ENCODE measurements around the gene THADA.
"Not testable (repeated sequence)": the region's sequence is repeated elsewhere in the genome, so short reads cannot be mapped to it uniquely, and the experiment has no call there.

THADA gene

DNA sequence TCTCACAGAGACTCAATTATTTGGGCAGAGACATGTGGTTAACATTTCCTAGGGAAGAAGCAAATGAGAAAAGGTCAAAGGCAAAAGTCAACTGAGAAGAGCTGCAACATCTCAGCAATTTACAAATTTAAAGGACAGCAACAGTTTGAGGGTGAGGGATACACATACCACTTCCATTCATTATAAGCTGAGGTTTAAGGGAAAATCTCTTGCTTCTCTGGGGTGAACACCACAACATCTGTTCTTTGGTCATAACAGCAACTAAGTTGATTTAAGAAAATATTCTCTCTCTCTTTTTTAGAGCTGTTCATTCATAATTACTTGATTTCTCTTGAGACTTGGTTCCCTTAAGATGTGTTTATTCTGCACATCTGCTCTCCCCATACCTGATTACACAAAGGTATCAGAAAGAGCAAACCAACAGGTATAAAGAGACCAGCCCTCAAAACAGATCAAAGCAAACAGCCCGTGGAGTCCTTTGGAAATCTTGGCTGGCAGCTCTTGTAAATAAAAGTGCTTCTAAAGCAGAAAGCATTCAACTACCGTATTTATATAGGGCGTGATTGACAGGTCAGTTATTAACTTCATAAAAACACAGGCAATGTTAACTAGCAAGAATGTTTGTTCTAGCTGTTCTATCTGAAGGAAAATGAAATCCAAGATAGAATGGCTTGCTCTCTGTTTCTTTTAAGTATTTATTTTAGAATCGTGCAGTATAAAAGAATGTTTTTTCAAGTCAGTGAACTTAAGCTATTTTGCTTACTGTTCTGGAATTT is 132.8 kb downstream of the THADA start:
- DNase-seq = no peak

DNA sequence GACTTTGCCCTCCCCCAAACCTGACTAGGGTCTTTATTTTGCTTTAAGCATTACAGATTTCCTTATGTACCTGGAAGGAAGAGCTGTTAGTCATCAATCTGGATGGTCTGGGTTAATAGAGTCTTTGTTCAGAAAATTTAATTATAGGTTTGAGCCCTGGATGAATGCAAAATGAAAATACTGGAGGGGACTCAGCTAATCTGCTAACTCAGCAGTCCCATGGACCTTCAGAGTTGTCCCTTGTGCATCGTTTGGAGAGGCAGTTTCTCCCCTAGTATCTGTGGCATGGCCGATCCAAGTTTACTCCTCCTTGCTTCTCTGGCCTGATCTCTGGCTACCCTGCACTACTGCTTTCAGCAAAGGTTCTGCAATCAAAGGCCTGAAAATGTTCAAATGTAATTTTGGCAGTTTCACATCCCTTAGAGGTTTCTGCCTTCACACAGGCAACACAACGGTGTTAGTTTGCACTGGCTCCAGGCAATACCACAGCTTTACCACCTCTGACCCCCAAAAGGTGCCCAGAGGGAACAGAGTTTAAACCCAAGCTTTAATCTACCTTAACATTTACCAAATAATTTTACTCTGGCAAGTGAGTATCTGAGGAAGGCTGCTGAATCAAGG is 134.3 kb downstream of the THADA start:
- DNase-seq = no peak

DNA sequence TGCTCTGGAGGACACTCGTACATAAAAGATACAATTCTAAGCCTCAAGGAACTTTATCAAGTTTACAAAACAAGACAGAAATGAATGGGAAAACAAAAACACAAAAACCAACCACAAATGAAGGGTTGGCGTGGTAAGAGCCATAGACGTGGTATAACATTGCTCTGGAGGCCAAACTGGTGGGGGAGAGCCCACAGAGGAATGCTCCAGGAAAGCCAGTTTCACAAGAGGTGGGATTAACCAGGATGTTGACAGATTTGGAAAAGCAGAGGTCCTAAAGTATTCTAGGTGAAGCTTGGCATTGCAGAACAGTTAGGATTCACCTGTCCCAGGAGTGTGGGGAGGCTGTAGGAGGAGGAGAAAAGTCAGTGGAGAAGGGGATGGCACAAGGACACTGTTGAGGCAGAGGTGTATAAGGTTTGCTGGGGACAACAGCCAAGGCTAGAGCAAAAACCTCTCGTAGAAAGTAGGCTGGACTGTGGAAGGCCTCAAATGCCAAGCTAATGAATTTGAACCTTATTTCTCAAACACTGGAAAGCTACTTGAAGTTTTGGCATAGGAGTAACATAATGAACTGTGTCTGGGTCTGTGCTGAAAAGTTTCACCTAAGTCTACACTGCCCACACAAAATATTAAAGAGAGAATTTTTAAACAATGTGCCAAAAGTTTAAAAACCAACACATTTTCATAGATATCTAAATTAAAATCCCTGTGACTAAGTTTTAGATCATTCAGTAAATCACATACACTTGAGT is 135.1 kb downstream of the THADA start:
- no peak for DNase-seq

DNA sequence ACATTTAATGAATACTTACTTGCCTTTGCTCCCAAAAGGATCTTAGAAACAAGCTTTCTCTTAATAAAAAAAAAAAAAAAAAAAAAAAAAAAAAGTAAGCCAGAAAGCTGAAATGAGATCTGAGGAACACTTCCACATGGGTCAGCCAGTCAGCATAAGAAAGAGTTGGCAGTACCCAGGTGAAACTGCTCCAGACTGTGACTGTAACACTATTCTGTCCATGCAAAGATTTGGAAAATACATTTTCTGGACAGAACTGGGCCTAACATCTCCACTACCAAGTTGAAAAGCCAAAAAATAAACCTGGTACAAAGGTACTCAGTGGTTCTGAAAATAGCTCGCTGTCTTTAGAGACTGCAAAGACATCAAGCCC is 135.7 kb downstream of the THADA start:
- DNase-seq = no peak

DNA sequence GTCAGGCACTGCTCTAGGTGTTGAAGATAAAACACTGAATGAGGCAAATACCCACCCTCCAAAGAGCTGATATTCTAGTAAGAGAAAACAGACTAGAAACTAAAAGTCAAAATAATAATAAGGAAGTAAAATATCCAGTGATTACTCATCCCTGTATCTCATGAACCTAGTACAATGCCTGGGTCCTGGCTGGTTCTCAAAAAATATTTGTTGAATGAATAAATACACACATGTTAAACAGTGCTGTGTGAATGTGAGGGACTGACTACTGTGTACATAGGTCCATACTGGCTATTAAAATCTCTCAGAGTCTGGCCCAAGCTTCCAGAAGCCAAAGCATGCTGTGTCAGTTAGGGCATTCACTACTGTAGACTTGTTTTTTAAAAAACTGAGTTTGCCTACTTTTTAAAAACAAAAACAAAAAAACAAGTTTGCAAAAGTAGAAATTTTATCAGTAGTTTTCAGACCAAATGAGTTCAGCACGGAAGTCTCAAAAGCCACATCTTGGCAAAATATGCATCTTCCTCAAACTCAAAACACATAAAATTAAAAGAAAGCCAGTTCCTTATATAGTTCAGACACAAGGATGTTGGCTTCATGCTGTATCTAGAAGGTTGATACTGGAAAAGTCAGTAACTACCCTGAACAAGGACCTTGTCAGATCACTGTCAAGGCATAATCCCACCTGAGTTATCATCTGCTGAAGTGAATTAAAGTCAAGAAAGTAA is 136.2 kb downstream of the THADA start:
- no peak for DNase-seq

DNA sequence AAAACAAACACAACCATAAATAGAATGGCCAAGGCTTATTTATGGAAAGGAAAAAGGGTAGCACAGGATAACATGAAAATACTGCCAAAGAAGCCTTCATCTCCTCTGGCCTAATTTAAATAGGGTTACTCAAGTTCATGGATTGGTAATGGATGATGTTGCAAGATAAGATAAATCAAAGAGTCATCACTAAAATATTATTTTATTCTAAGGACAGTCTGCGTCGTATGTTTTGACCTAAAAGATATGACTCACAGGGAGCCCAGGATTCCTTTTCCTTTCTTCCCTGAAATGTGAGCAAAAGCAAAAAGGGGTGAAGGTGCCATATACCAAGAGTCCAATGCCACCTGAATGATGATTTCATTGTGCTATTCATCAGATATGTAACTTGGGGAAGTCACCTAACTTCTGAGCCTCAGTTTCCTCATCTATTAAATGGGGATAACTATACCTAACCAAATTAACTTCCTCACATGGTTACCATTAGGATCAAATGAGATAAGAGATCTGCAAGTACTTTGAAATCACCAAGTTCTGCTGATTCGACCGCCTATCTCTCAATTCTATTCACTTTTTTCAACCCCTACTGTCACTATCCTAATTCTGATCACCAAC is 137.7 kb downstream of the THADA start:
- no peak for DNase-seq

DNA sequence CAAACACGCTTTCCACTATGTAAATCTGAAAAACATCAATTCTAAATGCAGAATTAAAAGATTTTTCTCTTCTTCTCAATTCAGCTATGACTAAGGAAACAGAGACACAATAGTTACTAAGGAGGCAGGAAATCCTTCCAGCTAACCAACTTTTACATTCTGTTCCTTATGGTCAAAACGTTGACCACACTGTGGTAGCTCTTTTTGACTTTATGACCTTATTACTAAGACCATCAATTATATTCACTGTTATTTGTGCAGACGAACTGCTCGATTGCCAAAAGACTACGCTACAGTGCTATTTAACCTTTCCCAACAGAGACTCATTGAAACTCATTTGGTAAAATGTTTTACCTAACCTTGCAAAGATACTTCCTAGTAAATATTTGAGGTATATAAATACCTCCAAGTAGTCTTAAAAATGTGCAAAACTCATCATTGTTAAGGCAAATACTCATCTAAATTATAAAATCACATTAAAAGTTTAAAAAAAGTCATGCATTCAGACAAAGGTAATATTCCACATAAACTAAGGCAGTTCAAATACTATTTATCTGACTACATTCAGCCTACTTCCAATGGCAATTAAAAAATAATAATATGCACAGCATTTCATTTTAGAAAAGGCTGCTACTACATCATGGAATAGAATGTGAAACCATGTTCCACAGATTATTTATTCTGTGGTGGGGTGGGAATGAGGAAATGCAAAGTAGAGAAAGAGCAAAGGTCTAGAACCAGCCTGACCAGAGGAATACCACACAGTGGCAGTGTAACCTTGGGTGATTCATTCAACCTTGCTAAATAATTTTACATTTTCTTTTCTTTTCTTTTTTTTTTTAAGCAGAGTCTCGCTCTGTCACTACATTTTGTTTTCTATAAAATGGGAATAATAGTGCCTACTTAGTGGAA is 139.9 kb downstream of the THADA start:
- no peak for DNase-seq

DNA sequence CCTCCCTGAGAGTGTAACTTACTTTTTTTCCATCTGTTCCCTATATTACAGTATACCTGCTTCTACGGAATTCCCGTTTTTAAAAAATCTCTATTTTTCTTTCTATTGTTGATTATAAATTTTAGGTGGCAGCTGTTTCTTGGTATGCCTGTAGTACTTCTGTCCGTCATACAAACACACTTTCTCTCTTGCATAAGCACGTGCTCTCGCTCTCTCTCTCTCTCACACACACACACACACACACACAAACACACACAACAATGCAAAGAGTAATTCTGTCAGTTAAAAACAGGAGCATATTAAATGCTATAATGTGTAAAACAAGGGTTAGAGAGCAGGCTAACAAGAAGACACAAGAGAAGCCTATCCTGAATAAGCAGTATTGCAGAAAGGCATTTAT is 140.5 kb downstream of the THADA start:
- DNase-seq = no peak

DNA sequence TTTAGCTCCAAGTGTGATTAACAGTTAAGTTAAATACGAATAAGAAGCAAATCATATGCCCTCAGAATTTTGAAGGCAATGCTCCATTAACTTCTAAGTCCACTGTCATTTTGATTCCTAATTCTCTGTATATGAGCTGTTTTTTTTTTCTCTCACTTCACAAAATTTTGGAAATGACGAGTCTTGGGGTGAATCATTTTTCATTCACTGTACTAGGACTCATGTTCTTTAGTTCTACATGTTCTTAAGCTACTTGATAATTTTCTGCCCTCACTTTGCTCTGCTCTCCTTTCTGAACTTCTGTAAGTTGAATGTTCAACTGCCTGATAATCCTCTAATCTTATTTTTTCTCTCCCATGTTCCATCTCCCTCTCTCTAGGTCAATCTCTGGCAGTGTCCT is 141.0 kb downstream of the THADA start:
- DNase-seq = no peak

DNA sequence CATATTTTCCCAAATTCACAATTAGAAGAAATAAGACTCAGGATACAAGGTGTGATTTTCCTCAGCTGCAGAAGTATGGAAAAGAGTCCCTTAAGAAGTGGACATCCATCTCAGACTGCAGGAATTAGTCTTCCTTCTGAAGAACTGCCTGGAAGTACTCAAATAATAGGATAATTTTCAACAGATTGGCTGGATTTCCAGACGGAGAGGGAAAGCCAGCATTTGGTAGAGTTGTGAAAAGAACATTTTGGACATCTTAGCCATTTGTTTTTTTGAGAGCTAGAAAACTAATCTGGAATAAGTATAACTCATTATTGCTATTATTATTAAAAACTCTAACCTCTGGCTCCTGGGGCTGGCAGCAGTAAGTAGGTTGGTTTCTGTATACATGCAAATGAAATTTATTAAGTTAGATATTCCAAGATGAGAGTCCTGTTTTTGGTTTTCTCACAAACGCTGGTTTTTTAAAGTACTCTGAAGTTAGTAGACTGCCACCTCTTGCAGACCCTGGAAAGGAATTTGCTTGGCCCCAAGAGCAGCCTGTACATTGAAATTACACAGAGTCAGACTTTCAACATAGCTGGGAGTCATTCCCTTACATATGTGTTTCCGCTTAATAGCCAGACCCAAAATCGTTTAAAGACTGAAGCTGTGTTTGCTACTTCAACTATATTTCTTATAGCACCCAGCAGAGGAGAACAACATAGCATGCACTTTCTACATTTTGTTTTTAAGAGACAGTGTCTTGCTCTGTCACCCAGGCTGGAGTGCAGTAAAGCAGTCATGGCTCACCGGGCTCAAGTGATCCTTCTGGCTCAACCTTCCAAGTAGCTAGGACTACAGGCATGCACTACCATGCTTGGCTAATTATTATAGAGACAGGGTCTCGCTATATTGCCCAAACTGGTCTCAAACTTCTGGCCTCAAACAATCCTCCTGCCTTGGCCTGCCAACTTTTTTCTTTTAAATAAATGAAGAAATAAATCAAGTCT is 142.4 kb downstream of the THADA start:
- no peak for DNase-seq

DNA sequence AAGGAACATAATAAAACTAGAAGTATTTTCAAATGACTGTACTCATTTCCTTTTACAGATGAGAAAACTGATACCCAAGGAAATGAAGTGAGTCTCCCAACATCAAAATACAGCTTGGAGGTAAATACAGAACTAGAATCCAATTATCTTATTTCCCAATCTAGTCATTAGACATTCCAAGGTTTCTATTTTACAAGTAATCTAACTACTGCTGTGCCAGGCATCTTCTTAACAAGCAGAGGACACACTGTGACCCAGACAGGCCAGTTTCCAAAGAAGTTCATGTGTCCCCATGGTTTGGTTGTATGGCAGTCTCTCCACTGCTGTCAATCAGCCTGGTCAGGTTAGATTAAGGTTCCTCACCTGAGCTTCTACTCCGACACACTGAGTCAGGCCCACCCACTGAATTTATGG is 143.5 kb downstream of the THADA start:
- no peak for DNase-seq

DNA sequence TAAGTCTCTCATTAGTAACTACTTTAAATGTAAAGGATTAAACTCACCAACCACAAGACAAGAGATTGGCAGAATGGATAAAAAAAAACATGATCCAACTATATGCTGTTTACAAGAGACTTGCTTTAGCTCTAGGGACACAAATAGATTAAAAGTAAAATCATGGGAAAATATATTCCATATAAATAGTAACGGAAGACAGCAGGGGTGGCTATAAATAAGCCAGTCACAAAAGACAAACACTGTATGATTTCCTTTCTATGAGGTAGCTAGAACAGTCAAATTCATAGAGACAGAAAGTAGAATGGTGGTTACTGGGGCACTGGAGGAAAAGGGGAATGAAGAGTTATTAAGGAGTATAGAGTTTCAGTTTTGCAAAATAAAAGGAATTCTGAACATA is 145.2 kb downstream of the THADA start:
- DNase-seq = no peak

DNA sequence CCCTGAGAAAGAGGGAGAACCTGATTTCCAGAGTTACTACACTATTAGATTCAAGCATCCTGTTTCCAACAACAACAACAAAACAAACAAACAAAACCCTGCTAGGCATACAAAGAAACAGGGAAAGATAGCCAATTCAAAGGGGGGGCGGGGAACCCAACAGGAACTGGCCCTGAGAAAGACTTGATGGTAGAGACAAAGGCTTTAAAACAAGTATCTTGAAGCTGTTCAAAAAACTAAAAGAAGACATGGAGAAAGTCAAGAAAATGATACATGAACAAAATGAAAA is 147.1 kb downstream of the THADA start:
- no peak for DNase-seq

DNA sequence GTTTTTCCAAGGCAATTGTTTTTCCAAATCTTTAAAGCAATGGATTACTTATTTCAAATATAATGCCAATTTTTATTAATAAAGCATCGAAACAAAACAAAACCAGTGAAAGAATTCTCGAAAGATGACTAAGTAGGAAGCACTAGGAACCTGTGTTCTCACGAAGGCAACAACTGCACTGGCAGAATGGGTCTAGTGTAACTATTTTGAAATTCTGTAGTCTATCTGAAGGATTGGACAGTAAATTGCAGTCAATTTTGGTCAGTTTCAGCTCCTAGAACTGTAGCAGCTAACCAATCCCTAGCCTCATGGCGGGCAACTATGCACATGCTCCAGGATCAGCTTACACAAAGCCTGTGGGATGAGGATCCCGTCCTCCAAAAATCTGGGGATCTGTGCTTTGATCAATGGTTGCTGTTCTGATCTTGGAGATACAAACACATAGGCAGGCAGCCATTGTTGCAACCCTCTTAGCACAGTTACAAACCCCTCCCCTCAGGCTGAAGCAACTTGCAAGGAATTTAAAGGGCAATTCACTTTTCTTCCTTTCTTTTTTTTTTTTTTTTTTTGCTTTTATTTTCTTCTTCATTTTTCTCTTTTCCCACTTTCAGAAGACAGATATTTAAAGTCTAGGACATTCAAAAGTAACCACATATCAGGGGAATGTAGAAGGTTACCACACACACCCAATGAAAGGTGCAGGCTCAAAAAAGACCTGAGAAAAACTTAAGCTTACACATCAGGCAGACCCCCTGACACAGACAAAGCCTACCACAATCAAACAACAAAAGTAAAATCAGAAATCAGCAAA is 147.6 kb downstream of the THADA start:
- no peak for DNase-seq

DNA sequence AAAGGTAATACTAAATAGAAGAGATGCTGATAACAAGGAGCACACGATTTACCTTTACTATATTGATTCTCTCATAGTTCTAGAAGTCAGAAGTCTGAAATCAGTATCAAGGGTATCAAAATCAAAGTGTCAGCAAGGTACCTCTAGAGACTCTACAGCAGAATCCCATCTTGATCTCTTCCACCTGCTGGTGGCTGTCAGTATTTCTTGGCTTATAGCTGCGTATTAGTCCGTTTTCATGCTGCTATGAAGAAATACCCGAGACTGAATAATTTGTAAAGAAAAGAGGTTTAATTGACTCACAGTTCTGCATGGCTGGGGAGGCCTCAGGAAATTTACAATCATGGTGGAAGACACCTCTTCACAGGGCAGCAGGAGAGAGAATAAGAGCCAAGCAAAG is 149.1 kb downstream of the THADA start:
- not testable (repeated sequence) for DNase-seq

DNA sequence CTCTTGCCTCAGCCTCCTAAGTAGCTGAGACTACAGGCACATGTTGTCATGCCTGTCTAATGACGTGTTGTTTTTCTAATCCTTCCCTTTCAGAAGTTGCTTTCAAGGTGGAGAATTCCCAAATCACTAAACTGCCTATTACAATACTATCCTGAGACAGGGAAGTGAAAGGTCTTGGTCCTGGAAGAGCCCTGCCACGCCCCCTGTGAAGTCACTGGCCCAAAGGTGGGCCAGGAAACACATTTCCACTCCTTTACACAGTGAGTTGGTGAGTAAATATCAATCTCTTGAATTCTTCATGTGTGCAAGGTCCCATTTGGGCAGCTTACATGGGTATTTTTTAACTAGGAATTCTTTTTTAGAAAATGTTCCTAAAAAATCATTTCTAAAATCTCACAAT is 150.1 kb downstream of the THADA start:
- no peak for DNase-seq

DNA sequence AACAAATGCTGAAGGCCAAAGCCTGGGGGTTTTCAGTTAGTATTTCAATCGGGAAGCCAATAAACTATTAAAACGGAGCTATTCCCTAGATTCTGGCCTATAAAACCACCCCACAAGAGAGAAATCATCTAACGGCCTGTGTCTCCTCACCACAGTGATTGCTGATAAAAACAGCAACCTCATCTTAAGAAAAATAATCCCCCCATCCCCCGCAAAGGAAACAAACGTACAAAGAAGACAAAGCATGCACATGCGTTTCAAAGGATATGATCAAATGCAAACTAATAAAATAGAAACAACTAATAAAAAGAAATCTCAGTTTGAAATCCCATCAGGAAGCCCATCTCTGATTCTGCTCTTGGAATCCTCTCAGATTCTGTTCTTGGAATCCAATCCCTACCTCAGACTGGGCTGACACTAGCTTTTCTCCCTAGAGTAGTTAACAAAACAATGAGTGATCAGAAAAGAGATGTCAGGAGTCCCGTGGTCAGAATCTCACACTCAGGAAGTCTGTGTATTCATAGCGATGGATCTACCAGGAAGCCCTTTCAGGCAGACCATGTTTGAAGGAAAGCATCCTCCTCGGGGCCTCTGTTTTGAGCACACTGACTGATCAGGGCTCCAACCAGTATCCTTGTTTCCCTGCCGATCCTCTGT is 150.7 kb downstream of the THADA start:
- no peak for DNase-seq

DNA sequence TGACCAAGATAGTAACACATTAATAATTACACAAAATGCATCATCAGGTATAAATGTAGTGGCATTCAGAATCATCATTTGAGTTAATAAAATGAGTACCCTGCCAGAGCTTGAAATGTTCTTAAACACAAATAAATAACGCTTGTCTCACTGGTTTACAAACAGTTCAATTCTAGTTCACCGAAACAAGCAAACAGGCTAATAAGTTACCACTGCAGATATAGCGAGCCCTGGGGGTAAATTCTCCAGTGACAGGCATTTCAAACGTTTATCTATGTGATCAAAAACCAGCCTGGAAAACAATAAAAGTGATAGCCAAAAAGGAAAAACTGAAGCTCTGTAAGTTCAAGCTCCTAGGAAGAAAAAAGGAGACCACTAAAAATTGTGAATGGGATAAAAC is 152.6 kb downstream of the THADA start:
- no peak for DNase-seq

DNA sequence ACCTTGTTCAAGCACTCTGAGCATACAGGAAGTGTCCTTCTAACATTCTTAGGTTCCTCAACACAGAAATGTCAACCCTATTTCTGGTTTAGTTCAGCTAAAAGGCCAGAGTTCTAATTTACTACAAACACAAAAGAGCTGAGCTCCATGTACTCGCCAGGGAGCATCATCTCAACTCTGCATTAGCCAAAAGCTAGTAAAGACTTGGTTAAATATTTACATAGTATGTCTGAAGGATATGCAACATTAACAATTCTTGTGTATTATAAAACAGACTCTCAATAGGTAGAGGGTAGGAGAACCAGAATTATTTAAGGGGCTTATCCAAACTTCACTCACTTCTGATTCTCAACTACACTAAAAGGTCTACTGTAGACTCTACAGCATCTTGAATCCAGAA is 154.6 kb downstream of the THADA start:
- DNase-seq = no peak
